Measurements from ENCODE around the gene SELENON. TPM values are rescaled to one million over a fixed set of nuclear protein-coding genes. Genes with fewer than 3 reads are reported as not detected.

Gene SELENON
- total and polyA plus RNA-seq, 2 of the 8 experiments (the other 6 are each of a cell fraction or from before 2014, with no cell fraction given) = 43.0 to 77.6 TPM

GRCh38 chr1:25786887-25787759 lies 12.9 kb upstream of the SELENON start:
- ChIA-PET CTCF (ENCODE audit: partially characterized antibody) (interaction anchor here (0.6 to 4.2 kb wide), 15 partner anchors 9 to 1210 kb away, joined by 3 to 28 read pairs (median 3); no protein-coding TSS in a partner anchor), POLR2A (ENCODE audit: partially characterized antibody) (interaction anchor here (1.5 to 1.6 kb wide), 2 partner anchors 12 to 23 kb away, joined by 3 to 5 read pairs; partner anchors contain the start of gene SELENON)
- Histone ChIP-seq H2BK15ac (ENCODE audit: low read length) (no peak overlapping the region), H3K23ac (ENCODE audit: insufficient read length) (no peak overlapping the region), H3K18ac (ENCODE audit: extremely low read depth, low read length) (no peak overlapping the region), H3K79me2 (ENCODE audit: control insufficient read depth in 1 of 2, insufficient read depth in 2 of 2, low read length in 2 of 2) (no peaks in the 10 kb centered on the region), H3K4ac (replicated peaks; ENCODE audit: insufficient read length, low read depth, low read length) (no peak overlapping the region), H4K8ac (ENCODE audit: extremely low read depth, insufficient read depth, low read length) (no peak overlapping the region), H2BK20ac (ENCODE audit: low read length) (no peak overlapping the region), H4K20me1 (replicated peaks in 1 of 2; ENCODE audit: control insufficient read depth in 1 of 2, insufficient read depth in 2 of 2, low read length in 2 of 2) (no peaks in the 10 kb centered on the region), H3K14ac (ENCODE audit: insufficient read length) (no peak overlapping the region), H2BK12ac (ENCODE audit: low read depth, low read length) (no peak overlapping the region), H3K4me3 (ENCODE audit: extremely low read depth in 1 of 4, insufficient read depth in 2 of 4, low read depth in 3 of 4, low read length in 4 of 4) (no peak overlapping the region), H4K5ac (ENCODE audit: insufficient read length, low read depth, low read length) (no peak overlapping the region), H3K27me3 (replicated peaks in 1 of 4; ENCODE audit: control insufficient read depth in 3 of 4, extremely low read depth in 1 of 4, insufficient read depth in 3 of 4, low read length in 3 of 4) (no peaks in the 10 kb centered on the region; a peak in 1 of 7 replicates), H3K79me1 (ENCODE audit: low read depth, low read length) (no peaks in the 10 kb centered on the region), H4K91ac (replicated peaks; ENCODE audit: insufficient read length, low read length) (no peak overlapping the region), H3K4me2 (ENCODE audit: insufficient read depth in 1 of 2, low read depth in 2 of 2, low read length in 2 of 2) (no peak overlapping the region), H2BK120ac (replicated peaks; ENCODE audit: low read depth, low read length) (no peak overlapping the region), H3K36me3 (ENCODE audit: control insufficient read depth in 2 of 4, insufficient read depth in 4 of 4, low read length in 3 of 4) (no peaks in the 10 kb centered on the region; a peak in 1 of 8 replicates), H3K9me3 (ENCODE audit: insufficient read depth in 2 of 2, low read depth in 1 of 2, low read length in 1 of 2) (no peaks in the 10 kb centered on the region), H3K23me2 (ENCODE audit: low read depth, low read length) (no peaks in the 10 kb centered on the region), H3K27ac (ENCODE audit: low read depth, low read length) (no peak overlapping the region), H2AK5ac (ENCODE audit: low read depth, low read length) (no peak overlapping the region), H2BK5ac (ENCODE audit: low read depth, low read length) (no peak overlapping the region), H2AFZ (ENCODE audit: low read length) (no peak overlapping the region), H3K56ac (replicated peaks; ENCODE audit: insufficient read length, low read depth, low read length) (no peak overlapping the region), H3K4me1 (replicated peaks in 1 of 4; ENCODE audit: control insufficient read depth in 3 of 4, insufficient read depth in 4 of 4, low read length in 3 of 4) (peaks cover 0 to 3% (median 0%) of the 10 kb centered on the region in 4 experiments; a peak in 2 of 7 replicates), H3K9ac (replicated peaks in 1 of 4; ENCODE audit: extremely low read depth in 1 of 4, low read depth in 3 of 4, low read length in 3 of 4) (no peak overlapping the region)
- 80% methylated on average over 11 of the region's 11 CpGs; no CpG with 5 or more reads in 1 of the 2 experiments for WGBS, 2 experiments (ENCODE audit: extremely low coverage in 1 of 2, insufficient coverage in 1 of 2, insufficient read length in 1 of 2, insufficient replicate concordance in 2 of 2, low coverage in 1 of 2, low lambda C conversion rate in 2 of 2, missing lambda C conversion rate in 1 of 2)
- DNase-seq (ENCODE audit: low read depth in 1 of 2, low spot score in 2 of 2) (no peak), FAIRE-seq (no peak)
- no peak for TF ChIP-seq GTF2F1 (IDR thresholded peaks at IDR 0.05; ENCODE audit: borderline replicate concordance, low read depth, low read length)

Data from H1 (cell line).